Mesothelial cell of epicardium (in vitro differentiated cells): Measurements from ENCODE around the gene IL31RA. TPM values are rescaled to one million over a fixed set of nuclear protein-coding genes. Genes with fewer than 3 reads are reported as not detected.

Experiments
- DNase-seq, 2 experiments: peaks; one replicate each; pipeline ENCODE4 v3.0.0; 2021; ENCODE audit warnings: low spot score in 2 of 2; ENCODE audit not compliant: unreplicated experiment in 2 of 2
- H3K27ac Mint-ChIP-seq: 2 replicates; pipeline ENCODE4 v1.8.0; 2021; ENCODE audit warnings: mixed read lengths
- H3K27me3 Mint-ChIP-seq: 2 replicates; pipeline ENCODE4 v1.8.0; 2021; ENCODE audit warnings: low read depth, mixed read lengths
- H3K36me3 Mint-ChIP-seq: 2 replicates; pipeline ENCODE4 v1.8.0; 2021; ENCODE audit warnings: mixed read lengths
- H3K4me1 Mint-ChIP-seq: 2 replicates; pipeline ENCODE4 v1.8.0; 2021; ENCODE audit warnings: mixed read lengths
- H3K4me3 Mint-ChIP-seq: 2 replicates; pipeline ENCODE4 v1.8.0; 2021; ENCODE audit warnings: mild to moderate bottlenecking, moderate library complexity, mixed read lengths
- H3K9me3 Mint-ChIP-seq: 2 replicates; pipeline ENCODE4 v1.8.0; 2021; ENCODE audit warnings: mixed read lengths
- total RNA-seq: library from RNA; stranded (reverse); gene quantifications from 3 replicates; pipeline ENCODE4 v1.2.1, GENCODE V29; 2021
- TF ChIP-seq, protein P1 (sequence below): fragments of 200-600 bp; sonication (generic); IDR thresholded peaks from one replicate; pipeline ENCODE4 v1.5.0; 2021; ENCODE audit warnings: antibody characterized with exemption; ENCODE audit not compliant: unreplicated experiment

IL31RA gene
- total RNA-seq, 1 donor from 2014 or later = not detected

DNA sequence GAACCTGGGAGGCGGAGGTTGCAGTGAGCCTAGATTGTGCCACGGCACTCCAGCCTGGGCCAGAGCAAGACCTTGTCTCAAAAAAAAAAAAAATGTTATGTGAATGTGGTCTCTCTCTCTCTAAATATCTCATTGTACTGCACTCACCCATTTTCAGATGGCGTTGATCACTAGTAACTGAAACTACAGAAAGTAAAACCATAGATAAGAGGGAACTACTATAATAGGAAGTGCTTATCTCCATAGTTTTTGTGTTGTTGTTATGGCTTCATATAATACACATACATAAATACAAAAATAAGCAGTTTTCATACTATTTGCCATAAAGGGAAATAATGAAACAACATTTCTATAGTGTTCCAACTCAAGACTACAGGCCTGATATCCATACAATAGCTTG lies 9.1 kb downstream of the IL31RA start:
- TF ChIP-seq, protein P1, sequence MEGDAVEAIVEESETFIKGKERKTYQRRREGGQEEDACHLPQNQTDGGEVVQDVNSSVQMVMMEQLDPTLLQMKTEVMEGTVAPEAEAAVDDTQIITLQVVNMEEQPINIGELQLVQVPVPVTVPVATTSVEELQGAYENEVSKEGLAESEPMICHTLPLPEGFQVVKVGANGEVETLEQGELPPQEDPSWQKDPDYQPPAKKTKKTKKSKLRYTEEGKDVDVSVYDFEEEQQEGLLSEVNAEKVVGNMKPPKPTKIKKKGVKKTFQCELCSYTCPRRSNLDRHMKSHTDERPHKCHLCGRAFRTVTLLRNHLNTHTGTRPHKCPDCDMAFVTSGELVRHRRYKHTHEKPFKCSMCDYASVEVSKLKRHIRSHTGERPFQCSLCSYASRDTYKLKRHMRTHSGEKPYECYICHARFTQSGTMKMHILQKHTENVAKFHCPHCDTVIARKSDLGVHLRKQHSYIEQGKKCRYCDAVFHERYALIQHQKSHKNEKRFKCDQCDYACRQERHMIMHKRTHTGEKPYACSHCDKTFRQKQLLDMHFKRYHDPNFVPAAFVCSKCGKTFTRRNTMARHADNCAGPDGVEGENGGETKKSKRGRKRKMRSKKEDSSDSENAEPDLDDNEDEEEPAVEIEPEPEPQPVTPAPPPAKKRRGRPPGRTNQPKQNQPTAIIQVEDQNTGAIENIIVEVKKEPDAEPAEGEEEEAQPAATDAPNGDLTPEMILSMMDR = no peak
- H3K27me3 Mint-ChIP-seq = no peaks in the 10 kb centered on the region
- no peak for DNase-seq
- H3K9me3 Mint-ChIP-seq = peaks cover 10% of the 10 kb centered on the region
- no peak overlapping the region for H3K4me3 Mint-ChIP-seq
- peaks cover 2% of the 10 kb centered on the region for H3K36me3 Mint-ChIP-seq
- no peak overlapping the region for H3K27ac Mint-ChIP-seq
- no peaks in the 10 kb centered on the region for H3K4me1 Mint-ChIP-seq

GRCh38 chr5:55860709-55861108 lies 9.6 kb downstream of the IL31RA start:
- TF ChIP-seq, protein P1 = no peak
- no peak for DNase-seq
- peaks cover 10% of the 10 kb centered on the region for H3K9me3 Mint-ChIP-seq

GRCh38 chr5:55864606-55865541 lies 13.7 kb downstream of the IL31RA start:
- TF ChIP-seq, protein P1 = no peak
- H3K36me3 Mint-ChIP-seq = peaks cover 2% of the 10 kb centered on the region
- no peak overlapping the region for H3K4me3 Mint-ChIP-seq
- no peaks in the 10 kb centered on the region for H3K27me3 Mint-ChIP-seq
- peaks cover 10% of the 10 kb centered on the region for H3K9me3 Mint-ChIP-seq
- DNase-seq = no peak
- H3K27ac Mint-ChIP-seq = no peak overlapping the region
- no peaks in the 10 kb centered on the region for H3K4me1 Mint-ChIP-seq

More at GRCh38 chr5:55860709-55861108, 9.6 kb downstream of the IL31RA start:
- H3K4me3 Mint-ChIP-seq = no peak overlapping the region
- no peaks in the 10 kb centered on the region for H3K4me1 Mint-ChIP-seq
- no peaks in the 10 kb centered on the region for H3K27me3 Mint-ChIP-seq
- peaks cover 2% of the 10 kb centered on the region for H3K36me3 Mint-ChIP-seq
- H3K27ac Mint-ChIP-seq = no peak overlapping the region

DNA sequence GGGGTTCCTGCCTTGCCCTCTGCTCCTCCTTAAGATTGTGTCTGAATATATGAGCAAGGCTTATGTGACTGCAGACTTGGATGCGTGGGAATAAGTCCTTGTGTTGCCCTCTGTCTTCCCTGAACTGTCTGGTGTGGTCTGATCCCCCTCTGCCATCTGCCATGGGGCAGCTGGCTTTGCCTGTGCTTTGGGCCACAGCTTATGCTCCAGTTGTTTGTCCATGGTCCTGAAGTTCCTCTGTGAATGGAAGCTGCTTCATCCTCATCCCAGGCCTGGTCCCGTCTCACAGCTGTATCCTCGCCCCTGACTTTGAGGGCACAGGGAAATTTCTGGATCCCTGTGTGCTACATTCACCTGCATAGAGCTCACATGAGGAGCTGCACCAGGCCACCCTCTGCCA lies 14.7 kb downstream of the IL31RA start:
- H3K27ac Mint-ChIP-seq = no peak overlapping the region
- TF ChIP-seq, protein P1 = no peak
- H3K4me1 Mint-ChIP-seq = no peaks in the 10 kb centered on the region
- no peak overlapping the region for H3K4me3 Mint-ChIP-seq
- DNase-seq = no peak
- peaks cover 5% of the 10 kb centered on the region for H3K9me3 Mint-ChIP-seq
- peaks cover 2% of the 10 kb centered on the region for H3K36me3 Mint-ChIP-seq
- H3K27me3 Mint-ChIP-seq = no peaks in the 10 kb centered on the region

DNA sequence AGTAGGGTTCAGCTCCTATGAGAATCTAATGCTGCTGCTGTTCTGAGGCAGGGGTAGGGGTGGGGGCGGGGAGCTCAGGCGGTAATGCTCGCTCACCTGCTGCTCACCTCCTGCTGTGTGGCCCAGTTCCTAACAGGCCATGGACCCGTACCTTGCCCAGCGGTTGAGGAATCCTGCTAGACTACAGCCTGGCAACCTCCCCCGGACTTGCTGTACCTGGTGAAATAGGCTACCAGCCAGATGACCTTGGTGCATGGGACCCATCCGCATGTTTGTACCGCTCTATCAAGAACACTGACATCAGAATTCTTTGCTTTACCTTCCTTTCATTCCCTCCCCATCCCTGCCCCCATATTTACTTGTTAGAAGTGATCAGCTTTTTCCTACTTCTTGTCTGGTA lies 15.3 kb downstream of the IL31RA start:
- Mint-ChIP-seq H3K9me3 (peaks cover 4% of the 10 kb centered on the region), H3K36me3 (peaks cover 2% of the 10 kb centered on the region), H3K4me3 (no peak overlapping the region), H3K27me3 (no peaks in the 10 kb centered on the region), H3K27ac (no peak overlapping the region), H3K4me1 (no peaks in the 10 kb centered on the region)
- DNase-seq = no peak
- TF ChIP-seq, protein P1 = no peak
